ENCODE results near the gene HTR6.

The HTR6 gene

DNA sequence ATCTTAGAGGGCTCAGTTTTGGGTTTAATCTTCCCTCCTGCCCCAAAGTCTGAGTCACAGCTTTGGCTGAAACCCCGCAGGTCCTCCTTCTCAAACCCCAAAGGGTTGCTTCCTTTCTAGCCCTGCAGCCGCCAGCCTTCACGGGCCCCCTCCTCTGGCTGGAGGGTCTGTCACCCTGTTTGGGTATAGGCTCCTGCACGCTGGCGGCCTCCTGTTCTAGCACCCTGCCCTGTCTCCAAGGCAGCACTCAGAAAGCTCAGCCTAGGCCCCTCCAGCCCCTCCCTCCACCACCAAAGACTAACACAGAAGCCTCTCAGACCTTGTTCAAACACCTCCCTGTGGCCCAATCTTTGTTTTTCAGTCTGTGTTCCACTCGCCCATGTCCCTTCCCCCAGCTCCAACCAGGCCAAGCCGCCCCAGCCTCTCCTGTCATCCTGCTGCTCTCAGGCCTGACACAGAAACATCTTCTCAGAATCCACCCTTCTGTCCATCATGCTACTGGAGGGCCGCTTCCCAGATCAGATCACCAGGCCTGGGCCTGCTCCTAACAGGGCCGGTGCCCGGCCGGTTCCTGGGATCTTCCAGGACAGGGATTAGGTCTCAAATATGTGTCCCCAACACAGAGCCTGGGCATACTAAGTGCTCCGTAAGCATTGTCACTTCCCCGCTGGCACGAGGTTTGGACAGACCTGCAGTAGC is 35.6 kb downstream of the HTR6 start:
- H3K9me3 ChIP-seq (ENCODE audit: control extremely low read depth in 1 of 5, control insufficient read depth in 4 of 5, insufficient read depth in 2 of 5, low read depth in 1 of 5, low read length in 4 of 5), result no peaks in the 10 kb centered on the region
- DNase-seq, result no peak
- peaks cover 0 to 24% (median 7%) of the 10 kb centered on the region in 4 experiments for H3K36me3 ChIP-seq (ENCODE audit: control insufficient read depth in 4 of 4, insufficient read depth in 4 of 4, low read length in 3 of 4)
- 96% methylated on average over 14 of the region's 14 CpGs for WGBS (ENCODE audit: insufficient coverage)
- ChIA-PET POLR2A (no interaction called here), CTCF (interaction anchor here (1.5 kb wide), 1 partner anchor 38 kb away, joined by 4 read pairs; no protein-coding TSS in a partner anchor)
- no peaks in the 10 kb centered on the region for H3K4me1 ChIP-seq (ENCODE audit: control extremely low read depth in 1 of 4, control insufficient read depth in 4 of 4, insufficient read depth in 4 of 4, low read length in 3 of 4)
- H3K27ac ChIP-seq (ENCODE audit: insufficient read depth in 1 of 2, low read depth in 1 of 2, low read length in 2 of 2, poor library complexity in 1 of 2, severe bottlenecking in 2 of 2), result no peak overlapping the region
- no peaks in the 10 kb centered on the region for H3K27me3 ChIP-seq (replicated peaks in 2 of 5; ENCODE audit: control insufficient read depth in 4 of 5, insufficient read depth in 5 of 5, low read length in 4 of 5)
- H3K4me3 ChIP-seq (ENCODE audit: control insufficient read depth in 1 of 7, extremely low read depth in 1 of 7, insufficient read depth in 4 of 7, low read depth in 2 of 7, low read length in 6 of 7), result no peak overlapping the region

DNA sequence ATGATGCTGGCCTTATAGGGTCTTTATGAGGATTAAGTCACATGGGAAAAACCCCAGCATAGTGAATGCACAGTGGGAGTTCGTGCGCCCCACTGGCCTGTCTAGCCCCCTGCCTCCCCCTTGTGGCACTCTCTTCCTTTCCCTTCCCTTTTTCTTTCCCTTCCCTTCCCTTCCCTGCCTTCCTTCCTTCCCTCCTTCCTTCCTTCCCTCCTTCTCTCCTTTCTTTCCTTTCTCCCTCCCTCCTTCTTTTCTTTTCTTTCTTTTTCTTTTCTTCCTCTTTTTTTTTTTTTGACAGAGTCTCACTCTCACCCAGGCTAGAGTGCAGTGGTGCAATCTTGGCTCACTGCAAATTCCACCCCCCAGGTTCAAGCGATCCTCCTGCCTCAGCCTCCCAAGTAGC is 38.6 kb downstream of the HTR6 start:
- H3K27me3 ChIP-seq (replicated peaks in 2 of 5; ENCODE audit: control insufficient read depth in 4 of 5, insufficient read depth in 5 of 5, low read length in 4 of 5), result no peaks in the 10 kb centered on the region
- POLR2A ChIA-PET, result interaction anchor here (0.5 kb wide), 2 partner anchors 18 to 29 kb away, joined by 4 to 5 read pairs; no protein-coding TSS in a partner anchor
- no peaks in the 10 kb centered on the region for H3K4me1 ChIP-seq (ENCODE audit: control extremely low read depth in 1 of 4, control insufficient read depth in 4 of 4, insufficient read depth in 4 of 4, low read length in 3 of 4)
- H3K36me3 ChIP-seq (ENCODE audit: control insufficient read depth in 4 of 4, insufficient read depth in 4 of 4, low read length in 3 of 4), result peaks cover 0 to 15% (median 4%) of the 10 kb centered on the region in 4 experiments
- no peak for DNase-seq
- no peaks in the 10 kb centered on the region for H3K9me3 ChIP-seq (ENCODE audit: control extremely low read depth in 1 of 5, control insufficient read depth in 4 of 5, insufficient read depth in 2 of 5, low read depth in 1 of 5, low read length in 4 of 5)
- WGBS (ENCODE audit: insufficient coverage), result 100% methylated on average over 2 of the region's 3 CpGs
- H3K27ac ChIP-seq (ENCODE audit: insufficient read depth in 1 of 2, low read depth in 1 of 2, low read length in 2 of 2, poor library complexity in 1 of 2, severe bottlenecking in 2 of 2), result no peak overlapping the region
- CTCF ChIA-PET, result interaction anchor here (0.9 to 4.5 kb wide), 7 partner anchors 9 to 120 kb away, joined by 3 to 62 read pairs (median 3); no protein-coding TSS in a partner anchor
- H3K4me3 ChIP-seq (ENCODE audit: control insufficient read depth in 1 of 7, extremely low read depth in 1 of 7, insufficient read depth in 4 of 7, low read depth in 2 of 7, low read length in 6 of 7), result no peak overlapping the region

DNA sequence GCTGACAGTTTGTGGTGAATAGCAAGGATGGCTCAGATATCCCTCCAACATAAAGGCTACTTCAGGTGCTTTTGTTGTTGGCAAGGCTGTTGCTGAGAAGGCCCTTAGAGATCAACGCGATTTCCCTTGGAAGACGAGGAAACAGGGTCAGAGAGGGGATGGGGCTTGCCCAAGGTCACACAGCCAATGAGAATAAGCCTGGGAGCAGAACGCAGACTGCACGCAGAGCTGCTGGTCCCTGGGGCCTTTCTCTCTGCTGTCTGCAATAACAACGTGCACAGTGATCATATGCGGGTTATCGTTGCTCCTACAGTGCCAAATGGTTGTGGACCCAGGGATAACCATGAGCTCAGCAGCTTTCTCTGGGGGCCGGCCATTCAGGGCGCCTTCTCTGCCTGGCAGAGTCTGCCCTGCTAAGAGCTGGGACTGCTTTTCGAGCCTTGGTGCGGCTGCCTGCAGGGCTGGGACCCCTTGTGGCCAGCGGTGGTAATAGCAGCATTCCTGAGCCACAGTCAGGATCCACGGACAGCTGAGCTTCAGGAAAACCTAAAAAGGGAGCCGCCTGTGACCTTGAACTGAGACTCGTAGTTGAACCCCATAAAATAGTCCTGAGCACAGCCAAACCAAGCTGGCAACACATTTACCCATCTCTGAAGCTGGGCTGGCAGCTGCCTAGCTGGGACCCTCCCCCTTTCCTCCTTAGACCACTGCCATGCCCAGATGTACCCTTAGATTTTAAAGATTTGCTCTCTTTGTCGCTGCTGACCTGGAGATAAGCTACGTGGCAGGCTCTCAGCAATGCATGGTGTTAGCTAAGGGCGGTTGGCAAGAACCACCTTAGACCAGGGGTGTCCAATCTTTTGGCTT is 39.8 kb downstream of the HTR6 start:
- 49% methylated on average over 17 of the region's 19 CpGs for WGBS (ENCODE audit: insufficient coverage)
- no peaks in the 10 kb centered on the region for H3K4me1 ChIP-seq (ENCODE audit: control extremely low read depth in 1 of 4, control insufficient read depth in 4 of 4, insufficient read depth in 4 of 4, low read length in 3 of 4)
- peak; percentile 36 to 54 (median 52) for DNase-seq
- ChIA-PET POLR2A (no interaction called here), CTCF (interaction anchor here (0.7 to 4.5 kb wide), 13 partner anchors 8 to 66 kb away, joined by 3 to 62 read pairs (median 4); no protein-coding TSS in a partner anchor)
- peaks cover 0 to 15% (median 4%) of the 10 kb centered on the region in 4 experiments for H3K36me3 ChIP-seq (ENCODE audit: control insufficient read depth in 4 of 4, insufficient read depth in 4 of 4, low read length in 3 of 4)
- no peaks in the 10 kb centered on the region for H3K9me3 ChIP-seq (ENCODE audit: control extremely low read depth in 1 of 5, control insufficient read depth in 4 of 5, insufficient read depth in 2 of 5, low read depth in 1 of 5, low read length in 4 of 5)
- H3K27me3 ChIP-seq (replicated peaks in 2 of 5; ENCODE audit: control insufficient read depth in 4 of 5, insufficient read depth in 5 of 5, low read length in 4 of 5), result no peaks in the 10 kb centered on the region
- H3K4me3 ChIP-seq (ENCODE audit: control insufficient read depth in 1 of 7, extremely low read depth in 1 of 7, insufficient read depth in 4 of 7, low read depth in 2 of 7, low read length in 6 of 7), result no peak overlapping the region
- no peak overlapping the region for H3K27ac ChIP-seq (ENCODE audit: insufficient read depth in 1 of 2, low read depth in 1 of 2, low read length in 2 of 2, poor library complexity in 1 of 2, severe bottlenecking in 2 of 2)

DNA sequence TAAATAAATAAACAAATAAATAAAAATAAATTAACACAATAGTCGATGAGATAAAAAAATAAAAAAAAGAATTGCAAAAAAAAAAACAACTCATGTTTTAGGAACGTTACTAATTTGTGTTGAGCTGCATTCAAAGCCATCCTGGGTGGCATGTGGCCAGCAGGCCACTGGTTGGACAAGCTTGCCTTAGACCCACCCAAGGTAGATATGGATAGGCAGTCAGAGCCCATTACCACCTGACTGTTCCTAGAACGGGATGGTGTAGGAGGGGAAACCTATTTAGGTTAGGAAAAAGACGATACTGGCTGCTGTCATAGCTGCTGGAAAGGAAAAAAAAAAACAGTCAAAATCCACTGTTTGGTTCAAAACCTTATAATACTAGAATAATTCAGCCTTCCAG is 40.8 kb downstream of the HTR6 start:
- Histone ChIP-seq H3K9me3 (ENCODE audit: control extremely low read depth in 1 of 5, control insufficient read depth in 4 of 5, insufficient read depth in 2 of 5, low read depth in 1 of 5, low read length in 4 of 5) (no peaks in the 10 kb centered on the region), H3K27ac (ENCODE audit: insufficient read depth in 1 of 2, low read depth in 1 of 2, low read length in 2 of 2, poor library complexity in 1 of 2, severe bottlenecking in 2 of 2) (no peak overlapping the region), H3K36me3 (ENCODE audit: control insufficient read depth in 4 of 4, insufficient read depth in 4 of 4, low read length in 3 of 4) (peaks cover 0 to 7% (median 3%) of the 10 kb centered on the region in 4 experiments), H3K4me1 (ENCODE audit: control extremely low read depth in 1 of 4, control insufficient read depth in 4 of 4, insufficient read depth in 4 of 4, low read length in 3 of 4) (no peaks in the 10 kb centered on the region), H3K27me3 (replicated peaks in 2 of 5; ENCODE audit: control insufficient read depth in 4 of 5, insufficient read depth in 5 of 5, low read length in 4 of 5) (no peaks in the 10 kb centered on the region), H3K4me3 (ENCODE audit: control insufficient read depth in 1 of 7, extremely low read depth in 1 of 7, insufficient read depth in 4 of 7, low read depth in 2 of 7, low read length in 6 of 7) (no peak overlapping the region)
- 92% methylated on average over 2 of the region's 4 CpGs for WGBS (ENCODE audit: insufficient coverage)
- DNase-seq, result no peak
- CTCF ChIA-PET, result interaction anchor here (0.6 to 4.5 kb wide), 9 partner anchors 9 to 483 kb away, joined by 3 to 62 read pairs (median 6); no protein-coding TSS in a partner anchor
- POLR2A ChIA-PET, result no interaction called here

DNA sequence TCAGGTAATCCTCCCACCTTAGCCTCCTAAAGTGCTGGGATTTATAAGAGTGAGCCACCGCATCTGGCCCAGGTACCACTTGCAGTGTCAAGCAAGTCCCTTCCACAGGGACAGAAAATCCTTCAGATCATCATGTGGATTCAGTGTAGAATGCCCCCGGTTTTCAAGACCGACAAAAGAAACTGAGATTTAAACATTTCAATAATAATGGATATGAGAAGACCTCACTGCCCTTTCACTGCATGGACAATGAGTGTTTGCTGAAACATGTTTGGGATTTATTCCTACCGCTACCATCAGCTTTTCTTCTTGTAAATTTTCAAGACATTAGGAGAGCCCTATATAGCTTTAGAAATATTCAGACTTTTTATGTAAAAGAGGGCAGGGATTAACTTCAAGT is 41.5 kb downstream of the HTR6 start:
- H3K27me3 ChIP-seq (replicated peaks in 2 of 5; ENCODE audit: control insufficient read depth in 4 of 5, insufficient read depth in 5 of 5, low read length in 4 of 5), result no peaks in the 10 kb centered on the region
- WGBS (ENCODE audit: insufficient coverage), result 90% methylated on average over 2 of the region's 4 CpGs
- POLR2A ChIA-PET, result no interaction called here
- peaks cover 0 to 5% (median 1%) of the 10 kb centered on the region in 4 experiments for H3K36me3 ChIP-seq (ENCODE audit: control insufficient read depth in 4 of 4, insufficient read depth in 4 of 4, low read length in 3 of 4)
- CTCF ChIA-PET, result interaction anchor here (1.1 to 4.5 kb wide), 4 partner anchors 9 to 45 kb away, joined by 3 to 62 read pairs (median 9); no protein-coding TSS in a partner anchor
- no peak overlapping the region for H3K27ac ChIP-seq (ENCODE audit: insufficient read depth in 1 of 2, low read depth in 1 of 2, low read length in 2 of 2, poor library complexity in 1 of 2, severe bottlenecking in 2 of 2)
- H3K9me3 ChIP-seq (ENCODE audit: control extremely low read depth in 1 of 5, control insufficient read depth in 4 of 5, insufficient read depth in 2 of 5, low read depth in 1 of 5, low read length in 4 of 5), result no peaks in the 10 kb centered on the region
- H3K4me3 ChIP-seq (ENCODE audit: control insufficient read depth in 1 of 7, extremely low read depth in 1 of 7, insufficient read depth in 4 of 7, low read depth in 2 of 7, low read length in 6 of 7), result no peak overlapping the region
- H3K4me1 ChIP-seq (ENCODE audit: control extremely low read depth in 1 of 4, control insufficient read depth in 4 of 4, insufficient read depth in 4 of 4, low read length in 3 of 4), result no peaks in the 10 kb centered on the region
- DNase-seq, result no peak

DNA sequence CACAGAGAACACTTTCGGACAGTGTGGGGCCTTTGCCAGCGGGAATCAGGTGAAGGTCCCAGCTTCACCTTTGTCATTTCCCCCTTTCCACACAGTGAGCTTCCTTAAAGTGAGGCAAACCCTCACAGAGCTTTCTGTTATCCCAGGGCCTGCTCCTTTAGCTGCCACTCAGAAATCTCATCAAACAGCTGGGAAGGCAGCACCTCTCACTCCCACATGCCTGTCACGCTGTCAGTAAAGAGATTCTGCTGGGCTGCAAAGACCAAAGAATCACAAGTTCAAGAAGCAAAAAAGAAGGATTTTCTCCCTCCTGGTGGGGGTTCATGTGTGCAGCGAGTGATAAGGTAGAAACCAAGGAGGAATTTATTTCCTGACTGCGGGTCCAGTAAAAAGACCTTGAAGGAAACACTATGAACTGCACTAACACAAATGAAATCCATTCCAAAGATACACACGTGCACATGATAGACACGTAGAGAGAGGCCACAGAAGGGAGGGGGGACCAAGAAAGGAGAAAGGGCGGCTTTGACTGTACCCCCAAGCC is 44.0 kb downstream of the HTR6 start:
- Histone ChIP-seq H3K9me3 (ENCODE audit: control extremely low read depth in 1 of 5, control insufficient read depth in 4 of 5, insufficient read depth in 2 of 5, low read depth in 1 of 5, low read length in 4 of 5) (no peaks in the 10 kb centered on the region), H3K27me3 (replicated peaks in 2 of 5; ENCODE audit: control insufficient read depth in 4 of 5, insufficient read depth in 5 of 5, low read length in 4 of 5) (no peaks in the 10 kb centered on the region), H3K36me3 (ENCODE audit: control insufficient read depth in 4 of 4, insufficient read depth in 4 of 4, low read length in 3 of 4) (peaks cover 0 to 5% (median 2%) of the 10 kb centered on the region in 4 experiments), H3K4me3 (ENCODE audit: control insufficient read depth in 1 of 7, extremely low read depth in 1 of 7, insufficient read depth in 4 of 7, low read depth in 2 of 7, low read length in 6 of 7) (no peak overlapping the region), H3K4me1 (ENCODE audit: control extremely low read depth in 1 of 4, control insufficient read depth in 4 of 4, insufficient read depth in 4 of 4, low read length in 3 of 4) (no peaks in the 10 kb centered on the region), H3K27ac (ENCODE audit: insufficient read depth in 1 of 2, low read depth in 1 of 2, low read length in 2 of 2, poor library complexity in 1 of 2, severe bottlenecking in 2 of 2) (no peak overlapping the region)
- ChIA-PET CTCF (interaction anchor here (0.7 to 1.7 kb wide), 2 partner anchors 10 to 172 kb away, joined by 3 read pairs; no protein-coding TSS in a partner anchor), POLR2A (no interaction called here)
- DNase-seq, result no peak
- 100% methylated on average over 7 of the region's 8 CpGs for WGBS (ENCODE audit: insufficient coverage)

Data from common myeloid progenitor, CD34-positive (primary cell).